ENCODE measurements around the gene C1QL1.
A peak's percentile ranks its signal among the peaks of the same experiment; 100 is the strongest.
"Not testable (repeated sequence)": the region's sequence is repeated elsewhere in the genome, so short reads cannot be mapped to it uniquely, and the experiment has no call there.

The C1QL1 gene

GRCh38 chr17:44959821-44960531, 8.1 kb downstream of the C1QL1 start:
- no peak for DNase-seq

- DNase-seq, result no peak
Observed at GRCh38 chr17:44956998-44957981, 10.8 kb downstream of the C1QL1 start.

- DNase-seq, result no peak
Observed at GRCh38 chr17:44955674-44956425, 12.3 kb downstream of the C1QL1 start.

- DNase-seq, result no peak
Observed at GRCh38 chr17:44952946-44953475, 15.1 kb downstream of the C1QL1 start.

DNA sequence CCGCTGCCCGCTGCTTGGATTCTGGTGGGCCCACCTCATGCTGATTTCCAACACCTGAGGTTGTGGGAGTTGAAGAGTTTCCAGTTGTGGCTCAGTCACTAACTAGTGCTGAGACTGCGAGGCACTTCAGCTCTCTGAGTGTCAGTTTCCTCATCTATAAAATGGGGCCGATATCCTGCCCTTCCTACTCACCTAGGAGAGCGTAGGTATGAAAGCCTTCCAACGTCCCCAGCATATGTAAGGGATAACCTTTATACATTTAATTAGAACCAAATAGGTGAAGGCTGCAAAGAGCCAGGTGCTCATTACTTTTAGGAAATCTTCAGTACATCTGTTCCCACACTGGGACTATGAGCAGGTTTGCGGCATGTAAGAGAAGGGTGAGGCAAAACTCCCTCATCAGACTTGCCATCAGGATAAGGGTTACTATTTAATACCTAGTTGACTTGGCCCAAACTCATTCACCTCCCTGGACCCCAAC, 19.7 kb downstream of the C1QL1 start:
- DNase-seq, result no peak

DNA sequence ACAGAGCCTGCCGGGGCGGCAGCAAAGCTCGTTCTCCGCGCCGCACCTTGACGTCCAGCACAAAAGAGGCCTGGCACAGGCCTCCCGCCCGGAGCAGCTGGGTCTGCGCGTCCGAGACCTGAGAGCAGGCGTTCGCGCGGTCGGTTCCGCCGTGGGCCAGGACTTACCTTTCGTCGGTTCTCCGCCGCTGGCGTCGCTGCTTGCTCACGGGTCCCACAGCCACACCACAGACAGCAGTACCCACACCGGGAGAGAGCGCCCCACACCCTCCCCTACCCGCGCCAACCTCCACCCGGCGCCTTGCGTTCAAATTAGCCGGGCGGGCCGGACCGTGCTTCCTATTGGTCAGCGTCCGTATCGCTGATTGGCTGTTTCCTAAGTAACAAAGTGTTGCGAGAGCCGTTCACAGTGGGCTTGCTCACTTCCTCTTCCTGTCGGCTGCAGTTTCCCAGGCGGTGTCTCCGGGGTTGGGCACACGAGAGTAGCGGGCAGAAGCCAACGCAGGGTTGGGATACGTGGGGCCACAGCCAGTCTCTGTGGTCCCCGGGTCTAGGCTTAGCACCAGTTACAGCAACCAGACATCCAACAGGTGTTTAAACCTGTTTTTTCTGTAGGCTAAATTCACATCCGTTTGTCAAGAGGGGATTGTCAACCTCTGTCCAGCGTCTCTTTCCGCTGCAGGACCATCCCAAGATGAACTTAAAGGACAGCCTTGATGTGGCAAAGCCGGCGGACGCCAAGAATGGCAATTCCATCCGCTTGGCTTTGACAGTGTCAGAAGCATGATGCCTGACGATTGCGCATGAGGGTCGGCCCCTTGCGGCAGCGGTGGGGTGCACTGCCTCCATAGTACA, 20.4 kb downstream of the C1QL1 start, which contains the start of gene KIF18B:
KIF18B (minus strand) TSS at position 313 of the 854 bp plus-strand sequence. CDS start 11,429 bp downstream, outside the sequence.
- peak; percentile 96 for DNase-seq

GRCh38 chr17:44945652-44946051, 22.5 kb downstream of the C1QL1 start:
- not testable (repeated sequence) for DNase-seq

- no peak for DNase-seq
Observed at GRCh38 chr17:44942456-44942855, 25.6 kb downstream of the C1QL1 start.

GRCh38 chr17:44941712-44942331, 26.3 kb downstream of the C1QL1 start:
- DNase-seq, result no peak

- DNase-seq, result no peak
Observed at GRCh38 chr17:44940768-44941167, 27.3 kb downstream of the C1QL1 start.

- DNase-seq, result peak; percentile 68
Observed at GRCh38 chr17:44940317-44940716, 27.8 kb downstream of the C1QL1 start.

GRCh38 chr17:44935116-44935515, 33.0 kb downstream of the C1QL1 start:
- no peak for DNase-seq

- DNase-seq, result no peak
Observed at GRCh38 chr17:44934745-44935105, 33.4 kb downstream of the C1QL1 start.

- no peak for DNase-seq
Observed at GRCh38 chr17:44933824-44934744, 34.0 kb downstream of the C1QL1 start.

- no peak for DNase-seq
Observed at GRCh38 chr17:44932787-44933097, 35.4 kb downstream of the C1QL1 start.

- no peak for DNase-seq
Observed at GRCh38 chr17:44932096-44932786, 35.9 kb downstream of the C1QL1 start.

DNA sequence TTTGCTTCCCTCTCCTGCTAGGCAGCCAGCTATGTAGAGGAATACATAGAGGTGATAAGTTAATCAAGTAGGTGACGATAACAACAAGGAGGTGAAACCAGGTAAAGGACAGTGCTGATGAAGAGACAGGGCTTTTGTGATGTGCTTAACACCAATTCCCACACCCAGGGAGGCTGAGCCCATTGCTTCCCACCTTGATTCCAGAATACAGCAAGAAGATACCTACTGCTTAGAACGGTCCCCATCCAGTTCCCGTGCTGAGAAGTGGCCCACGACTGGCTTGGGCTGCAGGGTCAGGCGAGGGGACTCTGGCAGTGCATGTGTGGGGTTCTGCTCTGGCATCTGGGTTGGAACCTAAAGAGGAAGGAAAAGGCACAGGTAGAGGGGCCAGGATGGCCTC, 36.7 kb downstream of the C1QL1 start:
- no peak for DNase-seq

DNA sequence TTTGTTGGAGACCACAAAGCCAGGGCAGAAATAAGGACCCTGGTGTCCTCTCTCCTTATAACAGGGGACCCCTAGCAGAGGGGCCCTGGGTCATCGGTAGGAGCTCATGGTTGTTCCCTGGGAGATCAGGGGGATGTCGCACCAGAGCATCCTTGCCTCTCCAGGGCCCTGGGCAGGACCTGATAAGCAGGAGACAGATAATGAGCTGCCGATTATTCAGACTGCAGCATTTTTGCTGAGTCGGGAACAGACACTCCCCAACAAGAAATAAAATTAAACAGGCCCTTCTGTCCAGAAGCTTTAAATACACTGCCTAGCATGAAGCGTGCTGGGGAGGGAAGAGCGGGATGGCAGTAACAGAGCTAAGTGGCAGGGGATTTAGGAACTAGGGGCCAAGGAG, 37.4 kb downstream of the C1QL1 start:
- no peak for DNase-seq

DNA sequence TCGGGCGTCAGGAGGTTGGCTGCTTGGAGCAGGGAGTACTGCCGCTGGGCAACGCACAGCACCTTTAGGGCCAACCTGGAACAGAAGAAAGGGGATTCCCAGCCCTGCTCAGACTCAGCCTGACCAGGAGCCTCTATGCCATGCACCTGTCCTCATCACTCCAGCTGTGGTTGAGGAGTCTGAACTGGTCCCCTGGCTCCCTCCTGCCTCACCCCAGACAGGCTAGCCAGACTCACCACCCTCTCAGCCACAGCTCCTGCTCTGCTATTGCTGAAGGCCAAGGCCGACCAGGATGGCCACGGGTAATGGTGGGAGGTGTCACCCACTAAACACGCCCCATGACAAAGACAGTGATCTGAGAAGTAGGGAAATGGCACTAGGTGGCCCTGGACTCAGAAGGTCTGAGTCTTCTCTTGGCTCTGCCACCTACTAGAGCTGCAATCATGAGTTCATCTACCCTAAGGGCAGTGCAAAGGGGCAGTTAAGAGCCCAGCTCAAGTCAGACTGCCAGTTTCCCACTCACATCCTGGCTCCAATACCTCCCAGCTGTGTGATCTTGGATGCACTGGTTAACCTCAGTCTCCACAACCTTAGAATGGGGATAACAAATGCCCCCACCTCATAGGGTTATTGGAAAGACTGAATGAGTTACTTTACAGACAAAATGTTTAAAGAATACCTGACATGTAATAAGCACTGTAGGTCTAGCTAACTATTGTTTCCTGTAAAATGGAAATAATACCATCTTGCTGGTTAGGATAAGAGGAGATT, 39.0 kb downstream of the C1QL1 start:
- no peak for DNase-seq

All from HCEC 1CT (cell line).